ENCODE data around the gene OLFML1.

OLFML1 gene

GRCh38 chr11:7548659-7549274 is 63.5 kb downstream of the OLFML1 start:
- peaks cover 4% of the 10 kb centered on the region for H3K36me3 Mint-ChIP-seq
- no peaks in the 10 kb centered on the region for H3K4me1 Mint-ChIP-seq
- H3K27ac Mint-ChIP-seq: no peak overlapping the region
- no peaks in the 10 kb centered on the region for H3K9me3 Mint-ChIP-seq
- no peak overlapping the region for H3K4me3 Mint-ChIP-seq
- no peaks in the 10 kb centered on the region for H3K27me3 Mint-ChIP-seq

- H3K9me3 Mint-ChIP-seq: no peaks in the 10 kb centered on the region
- no peaks in the 10 kb centered on the region for H3K27me3 Mint-ChIP-seq
- H3K36me3 Mint-ChIP-seq: peaks cover 4% of the 10 kb centered on the region
- H3K4me3 Mint-ChIP-seq: no peak overlapping the region
- H3K27ac Mint-ChIP-seq: no peak overlapping the region
- no peaks in the 10 kb centered on the region for H3K4me1 Mint-ChIP-seq
Measured at GRCh38 chr11:7549681-7550080, 64.4 kb downstream of the OLFML1 start.

GRCh38 chr11:7551571-7551970 is 66.3 kb downstream of the OLFML1 start:
- H3K4me3 Mint-ChIP-seq: no peak overlapping the region
- H3K4me1 Mint-ChIP-seq: no peaks in the 10 kb centered on the region
- no peaks in the 10 kb centered on the region for H3K9me3 Mint-ChIP-seq
- H3K27me3 Mint-ChIP-seq: no peaks in the 10 kb centered on the region
- H3K27ac Mint-ChIP-seq: no peak overlapping the region
- H3K36me3 Mint-ChIP-seq: peaks cover 4% of the 10 kb centered on the region

GRCh38 chr11:7552666-7553065 is 67.4 kb downstream of the OLFML1 start:
- no peaks in the 10 kb centered on the region for H3K4me1 Mint-ChIP-seq
- H3K9me3 Mint-ChIP-seq: no peaks in the 10 kb centered on the region
- H3K36me3 Mint-ChIP-seq: peaks cover 5% of the 10 kb centered on the region
- H3K27me3 Mint-ChIP-seq: no peaks in the 10 kb centered on the region
- H3K4me3 Mint-ChIP-seq: no peak overlapping the region
- H3K27ac Mint-ChIP-seq: no peak overlapping the region

GRCh38 chr11:7555052-7555699 is 69.9 kb downstream of the OLFML1 start:
- peaks cover 4% of the 10 kb centered on the region for H3K4me1 Mint-ChIP-seq
- no peaks in the 10 kb centered on the region for H3K27me3 Mint-ChIP-seq
- no peaks in the 10 kb centered on the region for H3K9me3 Mint-ChIP-seq
- no peak overlapping the region for H3K4me3 Mint-ChIP-seq
- no peak overlapping the region for H3K27ac Mint-ChIP-seq
- peaks cover 4% of the 10 kb centered on the region for H3K36me3 Mint-ChIP-seq

GRCh38 chr11:7558046-7558445 is 72.7 kb downstream of the OLFML1 start:
- Mint-ChIP-seq H3K4me1 (peaks cover 4% of the 10 kb centered on the region), H3K27ac (no peak overlapping the region), H3K9me3 (no peaks in the 10 kb centered on the region), H3K27me3 (no peaks in the 10 kb centered on the region), H3K4me3 (no peak overlapping the region), H3K36me3 (peaks cover 1% of the 10 kb centered on the region)

GRCh38 chr11:7559398-7560283 is 74.3 kb downstream of the OLFML1 start:
- Mint-ChIP-seq H3K4me1 (peaks cover 4% of the 10 kb centered on the region), H3K27ac (no peak overlapping the region), H3K27me3 (no peaks in the 10 kb centered on the region), H3K4me3 (no peak overlapping the region), H3K9me3 (no peaks in the 10 kb centered on the region), H3K36me3 (peaks cover 2% of the 10 kb centered on the region)
